Neural crest cell (in vitro differentiated cells): ENCODE results near the gene MED12L. TPM values are rescaled to one million over a fixed set of nuclear protein-coding genes. Genes with fewer than 3 reads are reported as not detected.
A peak's percentile ranks its signal among the peaks of the same experiment; 100 is the strongest.

ENCODE experiments used
- DNase-seq: peaks from one replicate; pipeline ENCODE4 v3.0.0; 2021; ENCODE audit warnings: low read depth, mixed read lengths, low spot score
- H3K27ac Mint-ChIP-seq: one replicate; pipeline ENCODE4 v1.8.0; 2021; ENCODE audit warnings: mild to moderate bottlenecking, mixed read lengths; ENCODE audit not compliant: unreplicated experiment
- H3K27me3 Mint-ChIP-seq: 2 replicates; pipeline ENCODE4 v1.8.0; 2021; ENCODE audit warnings: low read depth, mild to moderate bottlenecking, mixed read lengths
- H3K36me3 Mint-ChIP-seq: 2 replicates; pipeline ENCODE4 v1.8.0; 2021; ENCODE audit warnings: low read depth, mild to moderate bottlenecking, mixed read lengths
- H3K4me1 Mint-ChIP-seq: 2 replicates; pipeline ENCODE4 v1.8.0; 2021; ENCODE audit warnings: mixed read lengths
- H3K4me3 Mint-ChIP-seq: one replicate; pipeline ENCODE4 v1.8.0; 2021; ENCODE audit warnings: mild to moderate bottlenecking, mixed read lengths
- H3K9me3 Mint-ChIP-seq: 2 replicates; pipeline ENCODE4 v1.8.0; 2021; ENCODE audit warnings: mixed read lengths
- total RNA-seq: library from RNA; stranded (reverse); gene quantifications from 2 replicates; pipeline ENCODE4 v1.2.1, GENCODE V29; 2021
- TF ChIP-seq, protein P1 (sequence below): fragments of 200-600 bp; sonication (generic); conservative IDR thresholded peaks from 2 replicates; pipeline ENCODE4 v1.5.0; 2021; ENCODE audit warnings: antibody characterized with exemption, mild to moderate bottlenecking

The MED12L gene
- total RNA-seq, 1 donor from 2014 or later = 12.2 TPM

DNA sequence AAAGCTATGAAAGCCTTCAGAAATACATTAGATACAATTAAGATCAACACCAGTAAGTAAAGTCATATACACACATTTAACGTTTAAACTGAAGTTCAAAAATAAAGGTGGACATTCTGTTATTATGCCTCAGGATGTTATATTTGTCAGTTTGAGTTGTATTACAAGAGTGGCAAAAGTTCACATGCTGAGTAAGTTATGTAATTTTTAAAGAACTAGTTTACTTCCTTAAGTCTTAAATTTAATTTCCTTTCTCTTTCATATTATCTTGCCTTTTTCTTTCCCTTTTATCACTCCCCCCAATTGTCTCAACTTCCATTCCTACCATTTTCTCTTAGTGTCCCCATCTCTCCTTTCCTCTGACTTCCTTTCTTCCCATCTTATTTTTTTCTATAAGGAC lies 236.1 kb downstream of the MED12L start:
- TF ChIP-seq, protein P1, sequence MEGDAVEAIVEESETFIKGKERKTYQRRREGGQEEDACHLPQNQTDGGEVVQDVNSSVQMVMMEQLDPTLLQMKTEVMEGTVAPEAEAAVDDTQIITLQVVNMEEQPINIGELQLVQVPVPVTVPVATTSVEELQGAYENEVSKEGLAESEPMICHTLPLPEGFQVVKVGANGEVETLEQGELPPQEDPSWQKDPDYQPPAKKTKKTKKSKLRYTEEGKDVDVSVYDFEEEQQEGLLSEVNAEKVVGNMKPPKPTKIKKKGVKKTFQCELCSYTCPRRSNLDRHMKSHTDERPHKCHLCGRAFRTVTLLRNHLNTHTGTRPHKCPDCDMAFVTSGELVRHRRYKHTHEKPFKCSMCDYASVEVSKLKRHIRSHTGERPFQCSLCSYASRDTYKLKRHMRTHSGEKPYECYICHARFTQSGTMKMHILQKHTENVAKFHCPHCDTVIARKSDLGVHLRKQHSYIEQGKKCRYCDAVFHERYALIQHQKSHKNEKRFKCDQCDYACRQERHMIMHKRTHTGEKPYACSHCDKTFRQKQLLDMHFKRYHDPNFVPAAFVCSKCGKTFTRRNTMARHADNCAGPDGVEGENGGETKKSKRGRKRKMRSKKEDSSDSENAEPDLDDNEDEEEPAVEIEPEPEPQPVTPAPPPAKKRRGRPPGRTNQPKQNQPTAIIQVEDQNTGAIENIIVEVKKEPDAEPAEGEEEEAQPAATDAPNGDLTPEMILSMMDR = no peak
- Mint-ChIP-seq H3K27me3 (no peaks in the 10 kb centered on the region), H3K9me3 (peaks cover 3% of the 10 kb centered on the region), H3K27ac (no peak overlapping the region), H3K4me3 (no peak overlapping the region), H3K4me1 (no peaks in the 10 kb centered on the region), H3K36me3 (peaks cover 3% of the 10 kb centered on the region)
- DNase-seq = no peak

DNA sequence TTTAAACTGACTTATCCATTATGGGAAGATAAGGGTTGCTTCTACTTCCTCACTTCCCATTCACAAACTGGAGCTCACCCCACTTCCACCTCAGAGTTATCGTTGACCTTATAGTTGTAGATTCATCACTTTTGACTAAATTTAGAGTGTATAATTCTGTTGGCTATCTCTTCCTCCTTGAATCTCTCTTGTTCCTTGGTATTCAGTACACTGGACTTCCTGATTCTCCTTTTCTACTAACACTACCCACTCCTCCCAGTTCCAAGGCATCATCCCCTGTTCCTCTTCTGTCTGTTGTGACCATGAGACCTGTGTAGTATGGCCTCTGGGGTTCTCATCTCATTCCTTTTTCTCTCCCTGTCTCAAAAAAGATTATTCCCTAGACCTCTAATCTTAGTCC lies 237.0 kb downstream of the MED12L start:
- Mint-ChIP-seq H3K36me3 (peaks cover 3% of the 10 kb centered on the region), H3K4me1 (no peaks in the 10 kb centered on the region), H3K27me3 (no peaks in the 10 kb centered on the region), H3K9me3 (peaks cover 3% of the 10 kb centered on the region), H3K4me3 (no peak overlapping the region), H3K27ac (no peak overlapping the region)
- DNase-seq = no peak
- TF ChIP-seq, protein P1 = no peak

DNA sequence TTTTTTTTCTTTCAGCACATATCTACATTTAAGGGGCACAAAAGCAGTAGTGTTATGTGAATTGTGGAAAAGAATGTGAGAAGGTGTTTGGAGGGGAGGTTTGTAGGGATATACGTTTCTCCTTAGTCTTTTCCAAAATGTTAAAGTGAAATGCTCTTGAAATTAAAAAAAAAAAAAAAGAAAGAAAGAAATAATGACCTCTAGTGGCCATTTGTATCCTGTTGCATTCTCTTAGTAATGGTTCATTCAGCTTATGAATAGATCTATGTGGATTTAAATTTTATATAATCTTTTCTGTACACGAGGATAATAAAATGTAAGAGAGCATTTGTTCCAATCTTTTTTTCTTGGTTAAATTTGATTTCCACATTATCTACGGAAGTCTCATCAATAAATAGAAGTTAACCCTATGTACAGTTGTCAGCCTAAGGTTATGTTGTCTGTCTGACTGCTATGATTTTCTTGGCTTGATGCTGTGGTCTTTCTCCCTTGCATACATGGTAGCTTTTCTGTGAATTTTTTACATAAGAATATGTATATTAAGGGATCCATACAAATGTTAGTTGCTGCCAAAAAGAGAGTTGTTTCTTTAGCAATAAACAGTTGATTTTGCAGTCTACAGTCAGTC lies 242.2 kb downstream of the MED12L start:
- TF ChIP-seq, protein P1 = peak; percentile 76
- H3K27ac Mint-ChIP-seq = no peak overlapping the region

DNA sequence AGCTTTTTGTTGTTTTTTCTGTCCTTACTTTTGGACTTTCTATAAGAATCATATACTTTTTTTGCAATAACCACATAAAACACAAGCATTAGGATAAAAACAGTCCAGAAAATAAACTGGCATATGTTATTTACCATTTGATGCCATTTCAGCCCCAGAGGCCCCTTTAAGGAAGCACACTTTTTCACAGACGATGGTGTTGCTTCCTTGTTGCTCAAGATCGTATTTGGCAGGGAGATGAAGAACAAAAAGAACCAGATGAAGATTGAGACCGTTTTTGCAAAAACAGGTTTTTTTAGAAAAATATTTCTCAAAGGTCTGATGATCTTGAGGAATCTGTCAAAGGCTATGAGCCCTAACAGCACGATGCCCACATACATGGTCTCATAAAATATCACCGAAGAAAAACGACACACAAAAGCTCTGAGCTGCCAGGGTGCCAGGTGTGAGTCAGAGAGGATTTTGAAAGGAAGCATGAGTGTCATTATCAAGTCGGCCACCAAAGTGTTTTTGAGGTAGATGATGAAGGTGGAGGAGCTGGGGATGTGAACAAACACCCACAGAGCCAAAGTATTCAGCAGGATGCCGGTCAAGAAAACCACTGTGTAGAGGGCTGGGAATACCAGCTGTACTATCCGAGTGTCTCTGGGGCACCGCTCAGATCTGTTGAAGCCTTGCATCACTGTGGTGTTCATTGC lies 243.0 kb downstream of the MED12L start:
- TF ChIP-seq, protein P1 = no peak
- Mint-ChIP-seq H3K4me1 (no peaks in the 10 kb centered on the region), H3K36me3 (no peaks in the 10 kb centered on the region), H3K9me3 (no peaks in the 10 kb centered on the region), H3K27ac (no peak overlapping the region), H3K4me3 (no peak overlapping the region), H3K27me3 (no peaks in the 10 kb centered on the region)
- no peak for DNase-seq

More for the DNA sequence above, 242.2 kb downstream of the MED12L start:
- DNase-seq = no peak
- H3K4me3 Mint-ChIP-seq = no peak overlapping the region
- no peaks in the 10 kb centered on the region for H3K4me1 Mint-ChIP-seq
- H3K27me3 Mint-ChIP-seq = no peaks in the 10 kb centered on the region
- H3K36me3 Mint-ChIP-seq = no peaks in the 10 kb centered on the region
- peaks cover under 1% of the 10 kb centered on the region for H3K9me3 Mint-ChIP-seq

DNA sequence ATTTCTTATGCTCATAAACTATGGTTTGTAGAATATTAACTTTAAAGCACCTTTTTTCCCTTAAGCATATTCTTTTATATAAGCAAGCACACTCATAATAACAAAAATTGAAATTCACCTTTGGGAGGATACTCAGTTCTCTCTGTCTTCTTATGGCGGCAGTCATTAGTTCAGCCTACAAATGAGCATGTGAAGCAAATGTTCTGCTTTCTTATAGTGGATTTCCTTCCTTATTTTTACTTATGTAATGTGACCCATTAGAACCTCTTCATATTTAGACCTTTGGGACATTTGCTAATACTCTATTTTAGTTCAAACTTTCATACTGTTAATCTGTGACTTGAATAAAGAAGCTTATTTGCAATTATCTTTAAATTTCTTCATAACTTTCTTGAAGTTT lies 243.9 kb downstream of the MED12L start, which contains the start of gene P2RY13:
Gene P2RY13 (minus strand): TSS at position 187 of the 400 bp plus-strand sequence. CDS start 21 bp downstream, at position 166.
- TF ChIP-seq, protein P1 = no peak
- no peak for DNase-seq
- Mint-ChIP-seq H3K36me3 (no peaks in the 10 kb centered on the region), H3K4me3 (no peak within 1 kb of the TSS), H3K4me1 (no peaks in the 10 kb centered on the region), H3K9me3 (no peaks in the 10 kb centered on the region), H3K27me3 (no peaks in the 10 kb centered on the region), H3K27ac (no peak within 1 kb of the TSS)
